Ovary (tissue), 3 donors: ENCODE results near the gene KCTD6.

Experiments used
- CTCF ChIP-seq, 3 donors: fragments of 450-650 bp in 2 of 3; fragments of 200-600 bp in 1 of 3; IDR thresholded peaks; one replicate each; pipeline versions ENCODE4 v1.5.1 to v1.8.0; 2016 to 2022; ENCODE audit warnings: antibody characterized with exemption in 3 of 3, mild to moderate bottlenecking in 1 of 3
- POLR2A ChIP-seq: fragments of 450-650 bp; IDR thresholded peaks from one replicate; pipeline ENCODE4 v1.6.1; 2017; ENCODE audit warnings: antibody characterized with exemption, mild to moderate bottlenecking, moderate library complexity
- donor health status: DM: no; HTN: no; CAD: no.

- TF ChIP-seq CTCF (IDR thresholded peaks at IDR 0.05) = peak in 1 of 3 donors; percentile 48
- TF ChIP-seq POLR2A = no peak
Observed at GRCh38 chr3:58463181-58463941, 28.5 kb upstream of the KCTD6 start.
